ENCODE results near the gene IQCK. TPM values are rescaled to one million over a fixed set of nuclear protein-coding genes. Genes with fewer than 3 reads are reported as not detected.

IQCK gene
- total RNA-seq, 2 donors from 2014 or later: 2.3 TPM

DNA sequence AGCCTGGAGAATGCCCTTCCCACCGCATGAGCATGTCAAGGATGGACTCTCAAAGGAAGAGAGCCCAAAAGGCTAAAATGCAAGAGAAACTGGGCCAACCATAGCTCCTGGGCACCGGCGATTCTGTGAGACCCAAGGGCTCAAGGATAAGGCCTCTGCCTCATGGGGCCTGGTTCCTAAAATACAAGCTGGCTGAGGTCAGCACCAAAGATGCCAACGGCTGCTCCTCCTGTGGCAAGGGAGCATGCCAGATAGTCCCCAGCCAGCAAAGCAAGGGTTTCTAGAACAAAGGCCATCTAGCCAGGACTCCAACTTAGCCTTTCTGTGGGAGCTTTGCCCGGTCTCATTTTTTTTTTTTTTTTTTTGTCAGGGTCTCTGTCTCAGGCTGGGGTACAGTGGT lies 146.5 kb downstream of the IQCK start:
- DNase-seq (ENCODE audit: low spot score in 2 of 2): no peak
- peak overlapping the region in 1 of 2 donors; percentile 64 for H3K27ac Mint-ChIP-seq
- H3K36me3 Mint-ChIP-seq: no peaks in the 10 kb centered on the region
- no peaks in the 10 kb centered on the region for H3K9me3 Mint-ChIP-seq
- no peak for ATAC-seq

DNA sequence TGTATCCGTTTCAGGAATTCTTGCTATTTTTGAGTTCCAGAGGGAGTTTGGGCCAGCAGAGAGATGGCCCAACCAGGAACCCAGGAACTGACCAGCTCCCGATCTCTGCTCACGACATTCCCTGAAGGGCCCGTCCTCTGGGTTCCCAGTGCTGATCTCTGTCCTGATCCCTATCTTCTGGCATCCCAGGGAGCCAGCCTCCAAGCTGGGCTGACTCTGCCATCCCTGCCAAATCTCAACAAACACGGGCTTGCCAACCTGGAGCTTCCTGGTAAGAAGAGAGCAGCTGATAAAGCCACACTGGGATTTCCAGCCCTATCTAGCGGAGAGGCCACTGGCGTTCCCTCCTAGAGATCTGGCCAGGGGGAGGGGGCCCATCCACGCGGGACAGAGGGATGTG lies 150.3 kb downstream of the IQCK start:
- Mint-ChIP-seq H3K27ac (peak overlapping the region; percentile 14 to 85), H3K36me3 (peaks cover 0 to 7% of the 10 kb centered on the region in 2 donors), H3K9me3 (no peaks in the 10 kb centered on the region)
- no peak for ATAC-seq
- no peak for DNase-seq (ENCODE audit: low spot score in 2 of 2)

DNA sequence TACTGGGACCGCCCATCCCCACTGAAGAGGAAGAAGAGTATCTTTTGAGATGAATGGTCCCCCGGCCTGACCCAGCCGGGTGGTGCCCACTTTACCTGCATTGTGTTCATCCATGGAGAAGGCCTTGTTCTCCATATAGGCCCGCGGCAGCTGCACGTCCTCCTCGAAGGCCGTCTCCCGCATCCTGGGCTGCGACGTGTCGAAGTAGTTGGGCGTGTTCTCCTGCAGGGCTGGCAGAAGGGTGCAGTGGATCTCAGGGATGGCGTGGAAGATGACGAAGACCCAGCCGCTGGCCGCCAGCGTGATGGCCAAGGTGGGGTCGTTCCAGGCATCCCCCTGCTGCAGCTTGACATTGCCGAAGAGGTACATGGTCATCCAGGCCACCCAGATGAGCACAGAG lies 153.7 kb downstream of the IQCK start:
- no peak overlapping the region for H3K27ac Mint-ChIP-seq
- ATAC-seq (no peak), DNase-seq (ENCODE audit: low spot score in 2 of 2) (no peak)
- peaks cover 0 to 7% of the 10 kb centered on the region in 2 donors for H3K36me3 Mint-ChIP-seq
- H3K9me3 Mint-ChIP-seq: no peaks in the 10 kb centered on the region

DNA sequence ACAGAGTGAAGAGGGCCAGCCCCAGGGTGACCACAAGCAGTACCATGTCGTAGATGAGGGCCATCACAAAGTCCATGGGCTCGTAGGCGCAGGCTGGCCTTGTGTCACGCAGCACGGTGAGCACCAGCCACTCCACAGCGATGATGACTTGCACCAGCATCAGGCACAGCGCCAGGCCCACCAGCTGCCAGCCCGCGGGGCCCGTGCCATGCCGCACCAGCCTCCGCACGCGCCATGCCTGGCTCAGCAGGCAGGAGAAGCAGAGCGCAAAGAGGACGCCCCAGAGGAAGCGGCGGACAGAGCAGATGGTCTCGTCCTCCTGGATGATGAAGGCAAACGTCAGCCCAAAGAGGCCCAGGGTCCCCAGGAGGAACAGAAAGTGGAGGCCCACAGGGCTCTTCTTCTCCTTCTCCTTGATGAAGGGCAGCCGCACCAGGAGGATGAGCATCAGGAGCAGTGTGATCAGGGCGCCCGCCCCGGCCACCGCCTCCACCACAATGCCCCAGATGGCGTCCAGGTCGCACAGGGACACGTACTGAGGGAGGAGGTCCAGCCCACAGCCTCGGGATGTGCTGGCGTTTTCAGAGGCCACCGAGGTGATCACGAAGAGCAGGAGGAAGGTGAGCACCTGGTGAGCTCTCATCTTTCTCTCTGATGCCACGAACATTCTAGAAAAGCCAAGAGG lies 154.2 kb downstream of the IQCK start:
- Mint-ChIP-seq H3K9me3 (no peaks in the 10 kb centered on the region), H3K36me3 (peaks cover 0 to 7% of the 10 kb centered on the region in 2 donors)

DNA sequence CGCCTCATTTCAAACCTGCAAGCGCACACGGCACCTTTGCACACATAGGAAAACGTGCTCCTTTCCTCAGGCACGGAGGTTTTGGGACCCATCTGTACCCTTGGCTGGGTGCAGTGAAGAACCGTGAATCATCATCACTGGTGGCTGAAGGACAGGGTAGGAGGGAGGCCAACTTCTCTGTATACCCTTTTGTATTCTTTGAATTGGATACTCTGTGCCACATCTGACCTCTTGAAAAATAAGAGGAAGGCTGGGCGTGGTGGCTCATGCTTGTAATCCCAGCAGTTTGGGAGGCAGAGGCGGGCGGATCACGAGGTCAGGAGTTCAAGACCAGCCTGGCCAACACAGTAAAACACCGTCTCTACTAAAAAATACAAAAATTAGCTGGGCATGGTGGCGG lies 154.9 kb downstream of the IQCK start:
- H3K27ac Mint-ChIP-seq: no peak overlapping the region
- DNase-seq (ENCODE audit: low spot score in 2 of 2): no peak
- peaks cover 0 to 7% of the 10 kb centered on the region in 2 donors for H3K36me3 Mint-ChIP-seq
- H3K9me3 Mint-ChIP-seq: no peaks in the 10 kb centered on the region
- no peak for ATAC-seq

More for the DNA sequence above, 154.2 kb downstream of the IQCK start:
- ATAC-seq: no peak
- H3K27ac Mint-ChIP-seq: no peak overlapping the region
- DNase-seq (ENCODE audit: low spot score in 2 of 2): no peak

DNA sequence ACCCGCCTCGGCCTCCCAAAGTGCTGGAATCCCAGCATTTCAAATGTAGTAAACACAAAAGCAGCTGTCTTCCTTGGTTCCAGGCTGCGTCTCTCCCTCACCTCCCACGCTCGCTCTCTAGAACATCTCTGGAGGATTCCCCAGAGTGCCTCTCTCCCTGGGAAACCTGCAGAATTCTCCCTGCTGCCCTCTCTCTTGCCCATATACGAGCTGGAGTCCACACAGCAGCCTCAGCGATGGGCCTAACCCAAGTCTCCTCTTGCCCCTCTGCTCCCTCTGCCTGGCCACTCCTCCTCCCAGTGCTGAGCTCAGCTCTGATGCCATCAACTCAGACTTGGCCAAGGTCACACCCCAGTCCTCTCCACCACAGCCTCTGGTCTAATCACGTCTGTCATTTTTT lies 156.0 kb downstream of the IQCK start:
- Mint-ChIP-seq H3K36me3 (peaks cover 0 to 7% of the 10 kb centered on the region in 2 donors), H3K9me3 (no peaks in the 10 kb centered on the region), H3K27ac (peak overlapping the region in 1 of 2 donors; percentile 15)
- ATAC-seq (no peak), DNase-seq (ENCODE audit: low spot score in 2 of 2) (no peak)

DNA sequence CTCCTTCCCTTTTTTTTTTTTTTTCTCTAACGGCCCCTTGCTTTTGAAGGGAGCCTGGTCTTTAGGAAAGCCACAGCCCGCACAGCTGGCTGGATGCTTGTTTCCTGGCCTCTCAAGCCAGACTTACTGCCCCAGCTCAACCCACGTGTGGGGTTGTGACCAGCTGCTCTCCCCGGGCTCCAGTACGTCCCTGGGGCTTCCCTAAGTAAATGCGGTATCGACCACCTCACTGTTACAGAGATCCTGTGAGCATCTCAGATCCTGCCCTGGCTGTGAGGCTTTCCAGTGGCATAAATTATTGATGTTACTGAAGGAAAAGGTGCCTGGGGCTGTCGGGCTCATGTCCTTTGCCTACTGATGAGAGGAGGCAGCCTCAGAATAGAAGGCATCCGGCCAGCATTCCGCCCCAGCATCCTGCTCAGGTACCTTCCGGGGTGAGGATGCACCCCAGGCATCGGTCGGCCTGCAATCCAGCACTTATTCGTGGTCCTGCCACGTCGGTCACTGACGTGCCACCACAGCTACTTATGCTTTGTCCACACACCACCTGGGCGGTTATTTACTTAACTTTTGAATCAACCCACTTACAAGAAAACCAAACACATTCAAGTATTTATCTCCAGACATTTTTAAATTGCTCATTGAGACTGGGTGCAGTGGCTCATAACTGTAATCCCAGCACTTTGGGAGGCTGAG lies 156.9 kb downstream of the IQCK start:
- Mint-ChIP-seq H3K9me3 (no peaks in the 10 kb centered on the region), H3K27ac (no peak overlapping the region), H3K36me3 (peaks cover 0 to 7% of the 10 kb centered on the region in 2 donors)
- ATAC-seq: no peak
- DNase-seq (ENCODE audit: low spot score in 2 of 2): no peak

DNA sequence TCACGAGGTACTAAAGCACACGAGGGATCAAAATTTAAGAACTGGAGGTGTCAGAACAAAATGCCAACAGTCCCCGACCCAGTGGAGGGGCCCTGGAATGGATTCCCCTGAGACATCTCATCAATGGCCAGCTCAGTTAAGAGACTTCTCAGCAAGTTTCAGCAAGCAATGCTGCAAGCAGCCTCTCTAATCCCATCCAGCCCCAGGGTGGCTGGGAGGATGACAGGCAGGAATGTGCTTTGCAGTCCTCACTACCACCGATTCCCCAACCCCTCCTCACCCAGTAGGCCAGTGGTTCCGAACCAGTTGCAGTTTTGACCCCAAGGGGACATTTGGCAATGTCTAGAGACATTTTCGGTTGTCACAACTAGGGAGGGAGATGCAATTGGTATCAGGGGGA lies 157.8 kb downstream of the IQCK start:
- Mint-ChIP-seq H3K27ac (no peak overlapping the region), H3K9me3 (no peaks in the 10 kb centered on the region), H3K36me3 (peaks cover 0 to 7% of the 10 kb centered on the region in 2 donors)
- no peak for DNase-seq (ENCODE audit: low spot score in 2 of 2)
- ATAC-seq: no peak

DNA sequence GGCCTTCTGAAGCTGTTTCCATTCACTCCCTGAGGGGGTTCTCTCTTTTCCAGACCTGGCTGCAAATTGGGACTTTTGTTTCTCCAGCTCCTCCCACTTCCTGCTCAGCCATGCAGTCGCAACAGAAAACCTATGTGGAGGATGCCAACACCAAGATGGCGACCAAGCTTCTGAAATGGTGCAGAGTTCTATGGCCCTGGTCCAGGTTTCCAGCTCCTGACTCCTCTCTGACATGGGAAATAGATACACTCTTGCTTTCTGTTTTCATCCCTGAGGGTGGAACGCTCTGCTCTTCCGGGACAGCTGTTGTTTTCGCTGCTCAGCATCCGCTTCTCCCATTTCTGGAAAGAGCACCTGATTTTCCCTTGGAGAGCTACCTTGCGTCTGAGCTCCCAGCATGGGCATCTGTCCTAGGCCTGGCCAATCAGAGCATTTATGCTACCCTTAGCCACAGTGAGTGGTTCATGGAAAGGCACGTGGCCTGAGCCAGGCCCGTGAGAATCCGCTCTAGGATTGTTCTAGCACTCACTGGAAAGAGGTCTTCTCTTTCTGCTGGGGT lies 158.5 kb downstream of the IQCK start:
- Mint-ChIP-seq H3K36me3 (peaks cover 0 to 7% of the 10 kb centered on the region in 2 donors), H3K9me3 (no peaks in the 10 kb centered on the region), H3K27ac (no peak overlapping the region)
- ATAC-seq (no peak), DNase-seq (ENCODE audit: low spot score in 2 of 2) (no peak)

DNA sequence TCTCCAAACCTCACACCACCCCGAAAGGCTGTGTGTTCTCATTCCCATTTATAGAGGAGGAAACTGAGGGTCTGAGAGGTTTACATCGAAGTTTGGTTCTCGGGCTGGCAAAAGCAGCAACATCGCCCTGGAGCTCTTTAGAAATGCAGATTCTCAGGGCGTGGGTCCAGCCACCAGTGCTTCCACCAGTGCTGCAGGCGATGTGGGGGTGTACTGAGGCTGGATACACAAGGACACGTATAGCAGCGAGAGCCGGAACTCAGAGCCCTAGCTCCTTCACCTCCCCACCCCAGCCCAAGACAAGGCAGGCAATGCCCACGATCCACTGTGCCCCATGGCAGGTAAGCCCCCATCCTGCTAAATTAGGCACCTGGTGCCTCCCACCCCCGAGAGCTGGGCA lies 160.7 kb downstream of the IQCK start:
- ATAC-seq (no peak), DNase-seq (ENCODE audit: low spot score in 2 of 2) (no peak)
- H3K9me3 Mint-ChIP-seq: no peaks in the 10 kb centered on the region
- no peaks in the 10 kb centered on the region for H3K36me3 Mint-ChIP-seq
- H3K27ac Mint-ChIP-seq: no peak overlapping the region

DNA sequence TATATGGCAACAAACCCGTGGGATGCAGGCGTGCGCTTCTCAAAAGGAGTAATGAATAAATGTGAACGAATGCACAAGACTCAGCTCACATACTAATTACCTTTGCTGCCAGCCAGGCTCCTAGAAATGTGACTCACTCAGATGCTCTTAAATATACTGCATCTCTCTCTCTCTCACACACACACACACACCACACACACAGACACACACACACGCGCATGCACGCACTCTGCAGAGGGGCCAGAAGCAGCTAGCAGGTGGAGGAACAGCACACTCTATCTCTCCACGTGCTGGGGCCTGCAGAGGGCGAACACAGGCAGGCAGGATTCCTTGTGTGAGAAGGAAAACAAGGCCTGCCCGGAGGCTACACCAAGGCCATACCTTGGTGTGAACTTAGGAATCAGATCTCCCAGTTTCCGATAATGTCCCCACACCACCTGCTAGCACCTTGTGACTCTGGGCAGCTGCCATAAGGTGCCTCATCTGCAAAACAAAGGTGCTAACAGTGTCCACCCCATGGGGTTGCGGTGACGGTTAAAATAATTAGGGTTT lies 161.2 kb downstream of the IQCK start:
- no peaks in the 10 kb centered on the region for H3K9me3 Mint-ChIP-seq
- no peak for DNase-seq (ENCODE audit: low spot score in 2 of 2)
- ATAC-seq: no peak
- no peak overlapping the region for H3K27ac Mint-ChIP-seq
- H3K36me3 Mint-ChIP-seq: no peaks in the 10 kb centered on the region

DNA sequence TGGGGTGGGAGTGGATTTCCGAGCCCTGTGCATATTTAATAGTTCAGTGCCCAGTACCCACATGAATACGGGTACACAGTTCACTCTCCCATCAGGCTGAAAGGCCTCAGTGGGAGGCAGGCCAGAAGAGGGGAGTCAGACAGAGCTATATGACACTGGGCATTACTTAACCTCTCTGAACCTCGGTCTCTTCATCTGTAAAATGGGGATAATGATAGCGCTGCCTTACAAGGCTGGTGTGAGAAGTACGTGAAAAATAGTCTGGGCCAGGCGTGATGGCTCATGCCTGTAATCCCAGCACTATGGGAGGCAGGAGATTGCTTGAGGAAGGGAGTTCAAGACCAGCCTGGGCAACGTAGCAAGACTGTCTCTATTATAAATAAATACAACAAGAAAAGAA lies 163.0 kb downstream of the IQCK start:
- Mint-ChIP-seq H3K9me3 (no peaks in the 10 kb centered on the region), H3K36me3 (no peaks in the 10 kb centered on the region), H3K27ac (no peak overlapping the region)
- no peak for ATAC-seq
- DNase-seq (ENCODE audit: low spot score in 2 of 2): no peak

DNA sequence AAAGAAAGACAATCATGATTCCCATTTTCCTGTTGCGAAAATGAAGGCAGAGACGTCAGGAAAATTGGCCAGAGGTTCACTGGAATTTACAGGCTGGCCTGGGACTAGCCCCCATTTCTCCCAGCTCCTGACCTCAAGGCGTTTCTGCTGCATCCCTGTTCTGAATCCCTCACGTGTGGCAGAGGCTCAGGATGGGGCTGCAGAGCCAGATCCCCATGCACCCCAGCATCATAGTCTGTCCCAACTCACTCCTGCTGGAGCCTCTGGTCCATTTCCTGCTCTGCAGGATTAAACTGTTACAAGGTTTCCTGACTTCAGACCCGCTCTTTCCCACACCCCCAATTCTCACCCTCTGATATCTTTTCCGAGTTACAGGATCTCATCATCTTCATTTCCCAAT lies 163.7 kb downstream of the IQCK start:
- Mint-ChIP-seq H3K36me3 (no peaks in the 10 kb centered on the region), H3K9me3 (no peaks in the 10 kb centered on the region), H3K27ac (no peak overlapping the region)
- no peak for ATAC-seq
- no peak for DNase-seq (ENCODE audit: low spot score in 2 of 2)

DNA sequence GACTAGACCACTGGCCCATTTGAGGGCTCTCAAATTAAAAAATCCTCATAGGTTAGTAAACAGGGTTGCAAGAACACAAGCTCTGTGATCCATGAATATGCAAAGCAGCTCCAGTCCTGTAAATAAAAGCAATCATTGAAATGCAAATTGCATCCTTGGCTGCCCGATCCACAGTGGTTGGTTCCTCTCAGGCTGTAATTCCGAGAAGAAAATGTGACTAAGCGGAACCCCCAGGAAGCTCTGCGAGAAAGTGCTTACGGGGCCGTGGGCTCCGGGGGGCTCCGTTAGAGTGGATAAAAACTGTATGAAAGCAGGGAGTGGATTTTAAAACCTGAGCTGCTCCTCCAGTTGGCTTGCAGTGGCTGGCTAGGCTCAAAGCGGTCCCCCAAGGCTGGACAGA lies 164.1 kb downstream of the IQCK start:
- H3K9me3 Mint-ChIP-seq: no peaks in the 10 kb centered on the region
- DNase-seq (ENCODE audit: low spot score in 2 of 2) (no peak), ATAC-seq (no peak)
- H3K27ac Mint-ChIP-seq: no peak overlapping the region
- H3K36me3 Mint-ChIP-seq: no peaks in the 10 kb centered on the region

DNA sequence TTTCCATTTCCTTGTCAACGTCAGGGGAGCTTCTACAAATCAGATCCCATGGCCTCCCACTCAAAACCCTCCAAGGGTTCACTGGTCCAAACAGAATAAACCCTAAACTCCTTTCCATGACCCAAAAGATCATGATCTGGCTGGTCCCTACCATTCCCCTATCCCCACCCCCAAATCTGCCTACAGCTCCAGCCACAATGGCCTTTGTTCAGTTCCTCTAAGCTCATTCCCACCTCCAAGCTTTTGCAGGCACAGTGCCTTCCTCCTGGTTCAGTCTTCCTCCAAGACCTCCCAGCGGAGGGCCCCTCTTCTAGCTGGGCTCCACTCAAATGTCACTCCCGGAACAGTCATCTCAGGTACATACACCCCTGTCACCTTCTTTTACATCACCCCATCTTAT lies 164.6 kb downstream of the IQCK start:
- ATAC-seq: no peak
- H3K36me3 Mint-ChIP-seq: no peaks in the 10 kb centered on the region
- H3K9me3 Mint-ChIP-seq: no peaks in the 10 kb centered on the region
- H3K27ac Mint-ChIP-seq: no peak overlapping the region
- no peak for DNase-seq (ENCODE audit: low spot score in 2 of 2)

DNA sequence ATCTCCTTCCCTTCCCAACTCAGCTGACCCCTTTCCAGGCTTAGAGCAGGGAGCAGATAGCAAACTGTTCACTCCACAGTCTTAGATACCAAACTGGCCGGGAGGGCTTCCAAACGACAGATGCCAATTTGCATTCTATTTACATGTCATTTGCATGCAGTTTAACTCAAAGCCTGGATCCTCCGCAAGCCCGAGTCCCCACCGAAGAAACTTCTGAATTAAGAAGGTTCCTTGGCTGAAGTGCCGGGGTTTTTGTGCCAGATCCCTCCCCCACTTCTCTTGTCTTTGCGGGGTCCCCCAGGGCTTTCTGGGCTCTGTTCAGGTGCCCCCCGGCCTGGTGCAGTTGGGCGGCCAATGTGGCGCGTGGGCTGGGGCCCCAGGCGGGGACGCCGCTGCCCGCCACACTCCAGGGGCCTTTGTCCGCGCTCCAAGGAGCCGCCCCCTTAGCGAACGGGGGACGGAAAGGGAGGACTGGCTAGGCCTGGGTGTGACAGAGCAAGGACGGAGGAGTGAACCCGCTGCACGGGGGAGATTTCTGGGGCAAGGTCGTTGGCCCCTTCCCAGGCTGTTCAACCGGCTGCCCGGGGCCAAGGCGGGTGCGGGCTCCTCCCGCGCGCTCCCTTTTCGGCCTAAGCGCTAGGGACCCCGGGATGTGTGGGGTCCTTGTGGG lies 165.4 kb downstream of the IQCK start:
- DNase-seq (ENCODE audit: low spot score in 2 of 2): no peak
- H3K27ac Mint-ChIP-seq: no peak overlapping the region
- H3K9me3 Mint-ChIP-seq: no peaks in the 10 kb centered on the region
- H3K36me3 Mint-ChIP-seq: no peaks in the 10 kb centered on the region
- no peak for ATAC-seq

DNA sequence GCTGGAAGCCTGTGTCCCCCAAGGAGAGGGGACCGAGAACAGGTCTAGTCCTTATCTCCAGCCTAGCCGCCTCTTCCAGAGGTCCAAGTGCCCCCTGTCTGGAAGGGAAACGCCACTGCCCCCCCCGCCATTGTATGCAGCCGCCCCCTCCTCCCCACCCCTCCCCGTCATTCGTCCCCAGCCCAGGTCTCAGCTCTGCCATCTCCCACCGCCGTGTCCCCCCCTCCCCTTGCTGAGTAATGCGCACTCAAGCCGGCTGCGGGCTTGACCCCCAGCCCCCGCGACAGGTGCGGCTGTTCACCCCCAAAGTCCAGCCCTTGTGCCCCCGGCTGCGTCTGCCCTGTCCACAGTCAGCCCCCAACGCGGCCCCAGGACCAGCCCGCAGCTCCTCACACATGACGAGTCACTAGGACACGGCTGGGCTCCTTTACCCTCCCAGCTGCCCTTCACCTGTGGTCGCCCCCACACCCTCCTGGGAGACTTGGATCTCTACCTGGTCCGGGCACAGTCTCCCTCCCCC lies 166.0 kb downstream of the IQCK start:
- Mint-ChIP-seq H3K36me3 (no peaks in the 10 kb centered on the region), H3K9me3 (no peaks in the 10 kb centered on the region), H3K27ac (no peak overlapping the region)
- DNase-seq (ENCODE audit: low spot score in 2 of 2) (no peak), ATAC-seq (no peak)

Measured in activated naive CD4-positive, alpha-beta T cell treated with anti-CD3 and anti-CD28 coated beads, Interleukin-2, amount 50 U/mL, for 72 hours (primary cell).